Measurements from ENCODE around the gene ROBO2.

Gene ROBO2

GRCh38 chr3:77546246-77546645 lies 506.3 kb downstream of the ROBO2 start:
- no peak overlapping the region for H3K4me3 Mint-ChIP-seq
- H3K36me3 Mint-ChIP-seq (ENCODE audit: low read depth): no peaks in the 10 kb centered on the region
- no peak overlapping the region for H3K27ac Mint-ChIP-seq
- no peaks in the 10 kb centered on the region for H3K27me3 Mint-ChIP-seq
- no peaks in the 10 kb centered on the region for H3K4me1 Mint-ChIP-seq (ENCODE audit: low read depth)
- intact Hi-C loops (cut with micrococcal nuclease): no loop called here
- H3K9me3 Mint-ChIP-seq: no peaks in the 10 kb centered on the region

- Mint-ChIP-seq H3K36me3 (ENCODE audit: low read depth) (no peaks in the 10 kb centered on the region), H3K4me3 (no peak overlapping the region), H3K4me1 (ENCODE audit: low read depth) (no peaks in the 10 kb centered on the region), H3K27me3 (no peaks in the 10 kb centered on the region), H3K27ac (no peak overlapping the region), H3K9me3 (no peaks in the 10 kb centered on the region)
- intact Hi-C loops (cut with micrococcal nuclease): no loop called here
Measured at GRCh38 chr3:77549034-77549433, 509.1 kb downstream of the ROBO2 start.

GRCh38 chr3:77553240-77553639 lies 513.3 kb downstream of the ROBO2 start:
- Mint-ChIP-seq H3K27ac (no peak overlapping the region), H3K27me3 (no peaks in the 10 kb centered on the region), H3K9me3 (no peaks in the 10 kb centered on the region), H3K4me1 (ENCODE audit: low read depth) (no peaks in the 10 kb centered on the region), H3K4me3 (no peak overlapping the region), H3K36me3 (ENCODE audit: low read depth) (no peaks in the 10 kb centered on the region)
- intact Hi-C loops (cut with micrococcal nuclease): no loop called here

GRCh38 chr3:77562089-77562488 lies 522.2 kb downstream of the ROBO2 start:
- Mint-ChIP-seq H3K4me3 (no peak overlapping the region), H3K4me1 (ENCODE audit: low read depth) (no peaks in the 10 kb centered on the region)
- intact Hi-C loops (cut with micrococcal nuclease): no loop called here

GRCh38 chr3:77563012-77563411 lies 523.1 kb downstream of the ROBO2 start:
- H3K4me1 Mint-ChIP-seq (ENCODE audit: low read depth): no peaks in the 10 kb centered on the region
- H3K27ac Mint-ChIP-seq: no peak overlapping the region
- H3K27me3 Mint-ChIP-seq: no peaks in the 10 kb centered on the region
- no peaks in the 10 kb centered on the region for H3K36me3 Mint-ChIP-seq (ENCODE audit: low read depth)
- intact Hi-C loops (cut with micrococcal nuclease): no loop called here
- no peaks in the 10 kb centered on the region for H3K9me3 Mint-ChIP-seq
- no peak overlapping the region for H3K4me3 Mint-ChIP-seq

More at GRCh38 chr3:77562089-77562488, 522.2 kb downstream of the ROBO2 start:
- Mint-ChIP-seq H3K27ac (no peak overlapping the region), H3K27me3 (no peaks in the 10 kb centered on the region), H3K9me3 (no peaks in the 10 kb centered on the region), H3K36me3 (ENCODE audit: low read depth) (no peaks in the 10 kb centered on the region)

GRCh38 chr3:77566055-77566454 lies 526.2 kb downstream of the ROBO2 start:
- intact Hi-C loops (cut with micrococcal nuclease): no loop called here
- Mint-ChIP-seq H3K4me3 (no peak overlapping the region), H3K36me3 (ENCODE audit: low read depth) (no peaks in the 10 kb centered on the region), H3K9me3 (no peaks in the 10 kb centered on the region), H3K27ac (no peak overlapping the region), H3K27me3 (no peaks in the 10 kb centered on the region), H3K4me1 (ENCODE audit: low read depth) (no peaks in the 10 kb centered on the region)

- H3K4me1 Mint-ChIP-seq (ENCODE audit: low read depth): no peaks in the 10 kb centered on the region
Measured at GRCh38 chr3:77571971-77572715, 532.2 kb downstream of the ROBO2 start.

GRCh38 chr3:77577264-77577663 lies 537.4 kb downstream of the ROBO2 start:
- no peaks in the 10 kb centered on the region for H3K4me1 Mint-ChIP-seq (ENCODE audit: low read depth)
- no peak overlapping the region for H3K4me3 Mint-ChIP-seq
- H3K9me3 Mint-ChIP-seq: no peaks in the 10 kb centered on the region
- no peak overlapping the region for H3K27ac Mint-ChIP-seq
- H3K36me3 Mint-ChIP-seq (ENCODE audit: low read depth): no peaks in the 10 kb centered on the region
- H3K27me3 Mint-ChIP-seq: no peaks in the 10 kb centered on the region
- intact Hi-C loops (cut with micrococcal nuclease): no loop called here

More at GRCh38 chr3:77571971-77572715, 532.2 kb downstream of the ROBO2 start:
- Mint-ChIP-seq H3K27ac (no peak overlapping the region), H3K9me3 (no peaks in the 10 kb centered on the region), H3K27me3 (no peaks in the 10 kb centered on the region), H3K36me3 (ENCODE audit: low read depth) (no peaks in the 10 kb centered on the region), H3K4me3 (no peak overlapping the region)
- intact Hi-C loops (cut with micrococcal nuclease): no loop called here

- no peaks in the 10 kb centered on the region for H3K36me3 Mint-ChIP-seq (ENCODE audit: low read depth)
- H3K4me3 Mint-ChIP-seq: no peak overlapping the region
Measured at GRCh38 chr3:77586216-77586615, 546.3 kb downstream of the ROBO2 start.

GRCh38 chr3:77588863-77589262 lies 549.0 kb downstream of the ROBO2 start:
- H3K9me3 Mint-ChIP-seq: no peaks in the 10 kb centered on the region
- no peak overlapping the region for H3K27ac Mint-ChIP-seq
- H3K36me3 Mint-ChIP-seq (ENCODE audit: low read depth): no peaks in the 10 kb centered on the region
- no peaks in the 10 kb centered on the region for H3K4me1 Mint-ChIP-seq (ENCODE audit: low read depth)
- no peaks in the 10 kb centered on the region for H3K27me3 Mint-ChIP-seq
- intact Hi-C loops (cut with micrococcal nuclease): no loop called here
- H3K4me3 Mint-ChIP-seq: no peak overlapping the region

More at GRCh38 chr3:77586216-77586615, 546.3 kb downstream of the ROBO2 start:
- Mint-ChIP-seq H3K27me3 (no peaks in the 10 kb centered on the region), H3K9me3 (no peaks in the 10 kb centered on the region), H3K4me1 (ENCODE audit: low read depth) (no peaks in the 10 kb centered on the region), H3K27ac (no peak overlapping the region)
- intact Hi-C loops (cut with micrococcal nuclease): no loop called here

- Mint-ChIP-seq H3K9me3 (no peaks in the 10 kb centered on the region), H3K27ac (no peak overlapping the region), H3K27me3 (no peaks in the 10 kb centered on the region), H3K4me3 (no peak overlapping the region), H3K4me1 (ENCODE audit: low read depth) (no peaks in the 10 kb centered on the region), H3K36me3 (ENCODE audit: low read depth) (no peaks in the 10 kb centered on the region)
- intact Hi-C loops (cut with micrococcal nuclease): no loop called here
Measured at GRCh38 chr3:77590191-77590590, 550.3 kb downstream of the ROBO2 start.

GRCh38 chr3:77595371-77595870 lies 555.5 kb downstream of the ROBO2 start:
- no peaks in the 10 kb centered on the region for H3K36me3 Mint-ChIP-seq (ENCODE audit: low read depth)
- no peak overlapping the region for H3K27ac Mint-ChIP-seq
- intact Hi-C loops (cut with micrococcal nuclease): no loop called here
- no peak overlapping the region for H3K4me3 Mint-ChIP-seq
- no peaks in the 10 kb centered on the region for H3K27me3 Mint-ChIP-seq
- no peaks in the 10 kb centered on the region for H3K9me3 Mint-ChIP-seq
- H3K4me1 Mint-ChIP-seq (ENCODE audit: low read depth): no peaks in the 10 kb centered on the region

- Mint-ChIP-seq H3K4me1 (ENCODE audit: low read depth) (no peaks in the 10 kb centered on the region), H3K9me3 (no peaks in the 10 kb centered on the region), H3K27me3 (no peaks in the 10 kb centered on the region), H3K27ac (no peak overlapping the region), H3K4me3 (no peak overlapping the region), H3K36me3 (ENCODE audit: low read depth) (no peaks in the 10 kb centered on the region)
- intact Hi-C loops (cut with micrococcal nuclease): no loop called here
Measured at GRCh38 chr3:77599948-77600347, 560.0 kb downstream of the ROBO2 start.

- H3K27ac Mint-ChIP-seq: no peak overlapping the region
- intact Hi-C loops (cut with micrococcal nuclease): no loop called here
- no peak overlapping the region for H3K4me3 Mint-ChIP-seq
- H3K27me3 Mint-ChIP-seq: no peaks in the 10 kb centered on the region
- H3K4me1 Mint-ChIP-seq (ENCODE audit: low read depth): no peaks in the 10 kb centered on the region
- no peaks in the 10 kb centered on the region for H3K9me3 Mint-ChIP-seq
- H3K36me3 Mint-ChIP-seq (ENCODE audit: low read depth): no peaks in the 10 kb centered on the region
Measured at GRCh38 chr3:77601823-77602415, 562.0 kb downstream of the ROBO2 start.

Data from dendritic cell treated with granulocyte-macrophage colony-stimulating factor and Interleukin-4, amounts not matched to agents 40 ng/mL and 50 ng/mL, for 4 days (primary cell).